MM.1S (cell line): Measurements from ENCODE around the gene CCNK.

Experiments used
- DNase-seq: peaks from one replicate; pipeline ENCODE4 v3.0.0-alpha.2; 2015
- H2AFZ ChIP-seq: fragments of 300-600 bp; sonication (generic); 2 replicates; pipeline ENCODE4 v1.6.0; 2016; ENCODE audit warnings: antibody characterized with exemption, low read length
- H3F3A ChIP-seq: fragments of 300-600 bp; sonication (generic); 2 replicates; pipeline ENCODE4 v1.6.1; 2016; ENCODE audit warnings: mild to moderate bottlenecking, antibody characterized with exemption, low read length, moderate library complexity, mixed read lengths; ENCODE audit not compliant: insufficient read depth
- H3K27ac ChIP-seq: fragments of 300-600 bp; sonication (generic); 2 replicates; pipeline ENCODE4 v1.5.1; 2016; ENCODE audit warnings: mild to moderate bottlenecking, low read length
- H3K27me3 ChIP-seq: fragments of 300-600 bp; sonication (generic); replicated peaks from 2 replicates; pipeline ENCODE4 v1.6.0; 2016; ENCODE audit warnings: low read length; ENCODE audit not compliant: insufficient read depth
- H3K36me3 ChIP-seq: fragments of 300-600 bp; sonication (generic); replicated peaks from 2 replicates; pipeline ENCODE4 v1.6.1; 2016; ENCODE audit warnings: mild to moderate bottlenecking, low read length, mixed read lengths; ENCODE audit not compliant: insufficient read depth
- H3K4me1 ChIP-seq: fragments of 300-600 bp; sonication (generic); 2 replicates; pipeline ENCODE4 v1.6.1; 2016; ENCODE audit warnings: low read length, mixed read lengths
- H3K4me2 ChIP-seq: fragments of 300-600 bp; sonication (generic); 2 replicates; pipeline ENCODE4 v1.6.0; 2016; ENCODE audit warnings: low read depth, low read length
- H3K4me3 ChIP-seq: fragments of 300-600 bp; sonication (generic); 2 replicates; pipeline ENCODE4 v1.5.1; 2016; ENCODE audit warnings: low read length, mixed read lengths
- H3K79me2 ChIP-seq: fragments of 300-600 bp; sonication (generic); 2 replicates; pipeline ENCODE4 v1.6.1; 2016; ENCODE audit warnings: mixed run types, low read length, mixed read lengths
- H3K9ac ChIP-seq: fragments of 300-600 bp; sonication (generic); 2 replicates; pipeline ENCODE4 v1.6.1; 2016; ENCODE audit warnings: low read length, mixed read lengths
- H3K9me2 ChIP-seq: fragments of 300-600 bp; sonication (generic); replicated peaks from 2 replicates; pipeline ENCODE4 v1.6.1; 2016; ENCODE audit warnings: mild to moderate bottlenecking, low read length, mixed read lengths; ENCODE audit not compliant: insufficient read depth
- H3K9me3 ChIP-seq: fragments of 300-600 bp; sonication (generic); replicated peaks from 2 replicates; pipeline ENCODE4 v1.6.1; 2016; ENCODE audit warnings: mild to moderate bottlenecking, low read length, mixed read lengths; ENCODE audit not compliant: insufficient read depth
- H4K20me1 ChIP-seq: fragments of 300-600 bp; sonication (generic); 2 replicates; pipeline ENCODE4 v1.6.1; 2016; ENCODE audit warnings: mild to moderate bottlenecking, low read length, moderate library complexity, mixed read lengths; ENCODE audit not compliant: insufficient read depth
- EZH2 ChIP-seq: fragments of 300-600 bp; sonication (generic); optimal IDR thresholded peaks from 2 replicates; pipeline ENCODE3; 2017; ENCODE audit warnings: low read depth, mild to moderate bottlenecking, antibody characterized with exemption, low read length, mixed read lengths
- EZH2phosphoT487 ChIP-seq: fragments of 300-600 bp; sonication (generic); IDR thresholded peaks from 2 replicates; pipeline ENCODE4 v1.6.1; 2018; ENCODE audit warnings: antibody characterized with exemption, low read length
- TF ChIP-seq, protein P1 (sequence below): fragments of 300-600 bp; sonication (generic); IDR thresholded peaks from 2 replicates; pipeline ENCODE4 v1.5.1; 2016; ENCODE audit warnings: antibody characterized with exemption, low read length, mixed read lengths

Gene CCNK

GRCh38 chr14:99515301-99516155 is 34.3 kb downstream of the CCNK start:
- no peaks in the 10 kb centered on the region for H3K4me1 ChIP-seq
- H3K4me3 ChIP-seq, result no peak overlapping the region
- H3K9me2 ChIP-seq, result no peaks in the 10 kb centered on the region
- no peaks in the 10 kb centered on the region for H3F3A ChIP-seq
- no peak overlapping the region for H3K9ac ChIP-seq
- H3K9me3 ChIP-seq, result no peaks in the 10 kb centered on the region
- no peak overlapping the region for H2AFZ ChIP-seq
- H3K27ac ChIP-seq, result no peak overlapping the region
- H3K27me3 ChIP-seq, result no peaks in the 10 kb centered on the region
- H4K20me1 ChIP-seq, result no peaks in the 10 kb centered on the region
- H3K79me2 ChIP-seq, result no peaks in the 10 kb centered on the region
- no peak for DNase-seq
- H3K36me3 ChIP-seq, result no peaks in the 10 kb centered on the region
- no peak overlapping the region for H3K4me2 ChIP-seq
- no peak for TF ChIP-seq EZH2phosphoT487
- TF ChIP-seq, protein P1, sequence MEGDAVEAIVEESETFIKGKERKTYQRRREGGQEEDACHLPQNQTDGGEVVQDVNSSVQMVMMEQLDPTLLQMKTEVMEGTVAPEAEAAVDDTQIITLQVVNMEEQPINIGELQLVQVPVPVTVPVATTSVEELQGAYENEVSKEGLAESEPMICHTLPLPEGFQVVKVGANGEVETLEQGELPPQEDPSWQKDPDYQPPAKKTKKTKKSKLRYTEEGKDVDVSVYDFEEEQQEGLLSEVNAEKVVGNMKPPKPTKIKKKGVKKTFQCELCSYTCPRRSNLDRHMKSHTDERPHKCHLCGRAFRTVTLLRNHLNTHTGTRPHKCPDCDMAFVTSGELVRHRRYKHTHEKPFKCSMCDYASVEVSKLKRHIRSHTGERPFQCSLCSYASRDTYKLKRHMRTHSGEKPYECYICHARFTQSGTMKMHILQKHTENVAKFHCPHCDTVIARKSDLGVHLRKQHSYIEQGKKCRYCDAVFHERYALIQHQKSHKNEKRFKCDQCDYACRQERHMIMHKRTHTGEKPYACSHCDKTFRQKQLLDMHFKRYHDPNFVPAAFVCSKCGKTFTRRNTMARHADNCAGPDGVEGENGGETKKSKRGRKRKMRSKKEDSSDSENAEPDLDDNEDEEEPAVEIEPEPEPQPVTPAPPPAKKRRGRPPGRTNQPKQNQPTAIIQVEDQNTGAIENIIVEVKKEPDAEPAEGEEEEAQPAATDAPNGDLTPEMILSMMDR, result no peak
- no peak for TF ChIP-seq EZH2

- Histone ChIP-seq H3K4me3 (no peak overlapping the region), H3K27me3 (no peaks in the 10 kb centered on the region), H3K4me1 (no peaks in the 10 kb centered on the region), H2AFZ (no peak overlapping the region), H3K9me2 (no peaks in the 10 kb centered on the region), H3K79me2 (no peaks in the 10 kb centered on the region), H3K4me2 (no peak overlapping the region), H4K20me1 (no peaks in the 10 kb centered on the region), H3K9ac (no peak overlapping the region), H3K9me3 (no peaks in the 10 kb centered on the region), H3K36me3 (no peaks in the 10 kb centered on the region), H3F3A (no peaks in the 10 kb centered on the region), H3K27ac (no peak overlapping the region)
- TF ChIP-seq EZH2, result no peak
- no peak for TF ChIP-seq EZH2phosphoT487
- TF ChIP-seq, protein P1, result no peak
- no peak for DNase-seq
Measured at GRCh38 chr14:99516156-99516870, 35.1 kb downstream of the CCNK start.

DNA sequence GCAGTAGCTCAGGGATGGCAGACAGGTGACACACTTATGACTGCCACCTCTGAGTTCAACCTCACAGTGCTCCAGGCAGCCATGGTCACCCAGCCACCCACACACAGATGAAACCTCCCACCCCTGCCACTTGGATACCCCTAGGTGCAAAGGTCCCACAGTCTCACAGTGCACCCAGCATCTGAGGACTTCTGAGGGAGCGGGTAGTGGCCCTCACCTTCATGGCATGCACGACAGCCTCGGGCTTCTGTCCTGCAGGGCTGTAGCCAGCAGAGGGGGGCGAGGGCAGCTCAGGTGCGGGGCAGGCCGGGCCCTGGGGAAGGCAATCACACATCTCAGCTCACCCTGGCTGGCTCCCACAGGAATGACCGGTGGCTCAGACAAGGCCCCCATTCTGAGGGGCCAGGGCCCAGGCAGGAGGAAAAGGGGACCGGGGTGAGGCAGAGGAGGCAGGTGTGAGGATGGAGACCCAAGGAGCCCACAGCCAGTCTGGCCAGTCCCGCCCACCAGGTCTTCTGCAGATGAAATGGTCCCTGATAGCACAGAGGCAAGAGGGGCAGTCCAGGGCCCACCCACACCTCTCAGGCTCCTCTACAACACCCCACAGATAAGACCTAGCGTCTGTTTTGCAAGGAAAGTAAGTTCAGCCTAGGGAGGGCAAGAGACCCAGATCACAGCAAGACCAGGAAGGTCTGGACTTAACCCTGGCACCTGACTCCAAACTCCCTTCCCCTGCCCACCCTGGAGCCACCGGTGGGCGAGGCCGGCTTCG is 35.8 kb downstream of the CCNK start:
- Histone ChIP-seq H3K4me1 (no peaks in the 10 kb centered on the region), H3K27me3 (no peaks in the 10 kb centered on the region), H3K4me2 (no peak overlapping the region), H3K27ac (no peak overlapping the region), H3K9me3 (no peaks in the 10 kb centered on the region), H3K36me3 (no peaks in the 10 kb centered on the region), H3K4me3 (no peak overlapping the region), H4K20me1 (no peaks in the 10 kb centered on the region), H2AFZ (no peak overlapping the region), H3F3A (no peaks in the 10 kb centered on the region), H3K9ac (no peak overlapping the region), H3K9me2 (no peaks in the 10 kb centered on the region), H3K79me2 (no peaks in the 10 kb centered on the region)
- DNase-seq, result no peak
- TF ChIP-seq EZH2 (no peak), EZH2phosphoT487 (no peak)
- TF ChIP-seq, protein P1, result no peak
